ENCODE data around the gene LRRC8D. TPM values are rescaled to one million over a fixed set of nuclear protein-coding genes. Genes with fewer than 3 reads are reported as not detected.

Gene LRRC8D
- total RNA-seq, 2 experiments from 2014 or later = 14.4 to 15.0 TPM

DNA sequence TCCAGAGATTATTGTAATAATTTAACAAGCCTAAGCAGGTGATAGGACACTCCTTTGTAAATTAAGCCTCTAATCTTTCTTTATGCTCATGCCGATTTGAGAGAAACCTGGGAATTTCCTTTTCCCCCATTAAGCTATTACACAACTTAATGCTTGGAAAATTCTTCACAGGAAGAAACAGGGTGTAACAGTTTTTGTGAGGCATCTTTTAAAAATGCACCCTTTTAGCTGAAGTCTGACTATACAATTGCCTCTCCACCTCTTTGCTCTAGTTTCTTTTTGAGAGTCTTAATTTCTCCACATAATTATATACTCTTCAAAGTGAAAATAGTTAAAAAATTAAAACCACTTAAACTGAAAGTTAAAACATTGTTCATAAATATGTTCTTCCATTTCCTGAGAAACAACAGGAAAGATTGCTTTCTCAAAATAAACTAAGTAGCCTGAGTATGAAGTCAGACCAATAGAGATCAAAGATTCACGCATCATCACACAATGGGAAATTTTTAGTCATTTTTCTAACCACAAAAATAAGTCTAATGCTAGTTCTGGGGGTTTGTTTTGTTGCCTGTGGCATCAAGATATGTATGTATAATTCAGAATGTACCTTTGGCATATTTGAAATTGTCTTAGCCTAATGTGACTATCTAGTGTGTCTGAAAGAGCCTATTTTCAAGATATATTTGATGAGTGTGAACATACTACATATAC, 34.7 kb downstream of the LRRC8D start:
- H3K4me3 Mint-ChIP-seq = peak overlapping the region; percentile 44
- H3K4me1 Mint-ChIP-seq (ENCODE audit: low read depth) = peaks cover 11% of the 10 kb centered on the region
- no peak for DNase-seq
- no peaks in the 10 kb centered on the region for H3K27me3 Mint-ChIP-seq (ENCODE audit: low read depth)
- H3K36me3 Mint-ChIP-seq (ENCODE audit: low read depth) = peaks cover 5% of the 10 kb centered on the region
- intact Hi-C loops (cut with micrococcal nuclease) = loop anchor here (1.0 to 2.0 kb wide), 8 partner anchors 11 to 1899 kb away; partner anchors contain the start of gene ZNF326
- CTCF ChIA-PET = interaction anchor here (1.0 kb wide), 1 partner anchor 13 kb away, joined by 9 read pairs; no protein-coding TSS in a partner anchor
- H3K9me3 Mint-ChIP-seq = no peaks in the 10 kb centered on the region
- no peak overlapping the region for H3K27ac Mint-ChIP-seq

DNA sequence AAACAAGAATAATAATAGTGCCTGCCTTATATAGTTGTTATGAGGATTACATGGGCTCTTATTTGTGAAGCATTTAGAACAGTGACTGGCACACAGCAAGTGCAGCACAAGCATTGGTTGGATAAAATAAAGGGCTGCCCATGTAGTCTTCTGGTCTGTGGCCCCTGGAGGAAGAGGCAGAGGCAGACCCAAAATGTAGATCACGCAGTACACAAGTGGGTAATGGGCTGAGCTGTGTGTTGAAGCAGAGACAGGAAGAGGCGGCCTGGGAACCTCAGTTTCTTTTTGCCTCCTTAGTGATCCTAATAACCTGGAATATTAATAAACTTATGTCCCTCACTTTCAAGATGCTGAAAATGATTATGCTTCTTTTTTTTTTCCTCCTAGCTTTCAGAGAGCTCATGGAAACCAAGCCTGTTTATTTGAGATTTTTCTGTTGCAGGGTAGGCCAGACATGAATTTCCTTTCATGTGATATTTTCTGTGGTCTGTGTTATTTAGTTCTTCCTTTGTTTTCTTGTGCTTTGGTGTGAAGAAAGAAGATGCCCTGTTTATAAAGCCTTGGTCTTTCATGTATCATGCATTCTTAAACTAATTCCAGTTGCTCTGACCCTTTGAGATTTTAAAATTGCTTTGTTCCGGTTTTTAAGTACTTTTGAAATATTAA, 42.5 kb downstream of the LRRC8D start:
- intact Hi-C loops (cut with micrococcal nuclease) = no loop called here
- Mint-ChIP-seq H3K27ac (no peak overlapping the region), H3K4me1 (ENCODE audit: low read depth) (peaks cover 56% of the 10 kb centered on the region), H3K27me3 (ENCODE audit: low read depth) (no peaks in the 10 kb centered on the region), H3K36me3 (ENCODE audit: low read depth) (peaks cover 25% of the 10 kb centered on the region), H3K4me3 (no peak overlapping the region), H3K9me3 (no peaks in the 10 kb centered on the region)
- CTCF ChIA-PET = interaction anchor here (1.6 kb wide), 1 partner anchor 20 kb away, joined by 7 read pairs; no protein-coding TSS in a partner anchor
- DNase-seq = no peak

DNA sequence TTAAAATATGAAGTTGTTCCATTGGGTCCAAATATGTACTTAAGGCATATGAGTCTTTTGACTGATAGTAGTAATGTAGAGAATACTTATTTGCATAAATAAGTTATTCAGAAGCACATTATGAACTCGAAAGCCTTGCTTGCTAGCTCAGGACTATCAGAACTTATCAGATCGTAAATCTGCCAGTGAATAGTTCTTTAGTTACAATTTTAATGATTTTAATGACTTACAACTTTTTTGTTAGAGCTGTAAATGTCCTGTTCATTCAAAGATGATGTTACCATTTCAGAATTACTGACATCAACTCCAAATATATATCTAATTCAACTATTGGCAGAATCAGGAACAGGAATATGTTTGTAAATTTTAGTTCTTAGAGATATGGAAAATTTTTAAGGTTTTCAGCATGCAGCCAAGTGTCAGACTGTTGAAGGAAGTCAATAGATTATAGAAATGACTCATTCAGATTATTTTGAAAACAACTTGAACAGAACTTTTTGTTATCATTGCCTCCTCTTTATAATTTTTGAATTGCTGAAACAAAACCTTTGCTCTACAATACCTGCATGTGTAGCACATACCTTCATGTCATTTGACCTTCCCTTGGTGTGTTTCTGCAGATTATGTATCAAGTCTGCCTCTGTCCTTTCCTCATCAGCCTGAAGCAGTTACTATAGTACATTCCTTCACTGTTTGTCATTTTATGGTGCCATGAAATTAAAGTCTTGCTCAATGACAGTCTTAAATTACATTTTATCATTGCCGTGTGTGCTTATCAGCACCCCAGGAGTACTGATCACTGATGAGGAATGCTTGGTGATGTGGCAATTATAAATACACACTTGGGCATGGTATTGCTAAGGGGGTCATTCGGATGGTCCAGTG, 44.9 kb downstream of the LRRC8D start:
- no peak overlapping the region for H3K27ac Mint-ChIP-seq
- no peaks in the 10 kb centered on the region for H3K9me3 Mint-ChIP-seq
- intact Hi-C loops (cut with micrococcal nuclease) = no loop called here
- no peak overlapping the region for H3K4me3 Mint-ChIP-seq
- CTCF ChIA-PET = no interaction called here
- peaks cover 68% of the 10 kb centered on the region for H3K4me1 Mint-ChIP-seq (ENCODE audit: low read depth)
- H3K27me3 Mint-ChIP-seq (ENCODE audit: low read depth) = no peaks in the 10 kb centered on the region
- DNase-seq = no peak
- peaks cover 39% of the 10 kb centered on the region for H3K36me3 Mint-ChIP-seq (ENCODE audit: low read depth)

DNA sequence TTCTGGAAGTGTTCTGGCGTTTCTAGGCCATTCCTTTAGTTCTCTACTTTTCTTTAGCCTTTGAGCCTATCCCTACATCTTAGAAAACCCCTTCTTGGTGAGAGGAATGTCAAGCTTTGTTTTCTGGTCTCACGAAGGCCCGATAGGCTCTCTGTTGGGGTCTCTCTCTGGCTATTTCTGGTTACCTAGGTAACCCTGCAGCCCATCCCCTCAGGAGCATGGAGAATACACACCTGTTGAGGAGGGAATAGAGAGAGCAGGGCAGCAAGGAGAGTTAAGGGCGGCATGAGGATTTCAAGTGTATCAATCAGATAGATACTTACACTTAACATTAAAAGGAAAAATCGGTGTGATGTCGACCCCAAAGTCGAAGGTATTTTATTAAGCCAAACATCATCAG, 45.7 kb downstream of the LRRC8D start:
- peaks cover 66% of the 10 kb centered on the region for H3K4me1 Mint-ChIP-seq (ENCODE audit: low read depth)
- H3K9me3 Mint-ChIP-seq = no peaks in the 10 kb centered on the region
- intact Hi-C loops (cut with micrococcal nuclease) = no loop called here
- no peak overlapping the region for H3K4me3 Mint-ChIP-seq
- no peak for DNase-seq
- no peak overlapping the region for H3K27ac Mint-ChIP-seq
- H3K36me3 Mint-ChIP-seq (ENCODE audit: low read depth) = peaks cover 43% of the 10 kb centered on the region
- CTCF ChIA-PET = no interaction called here
- no peaks in the 10 kb centered on the region for H3K27me3 Mint-ChIP-seq (ENCODE audit: low read depth)

DNA sequence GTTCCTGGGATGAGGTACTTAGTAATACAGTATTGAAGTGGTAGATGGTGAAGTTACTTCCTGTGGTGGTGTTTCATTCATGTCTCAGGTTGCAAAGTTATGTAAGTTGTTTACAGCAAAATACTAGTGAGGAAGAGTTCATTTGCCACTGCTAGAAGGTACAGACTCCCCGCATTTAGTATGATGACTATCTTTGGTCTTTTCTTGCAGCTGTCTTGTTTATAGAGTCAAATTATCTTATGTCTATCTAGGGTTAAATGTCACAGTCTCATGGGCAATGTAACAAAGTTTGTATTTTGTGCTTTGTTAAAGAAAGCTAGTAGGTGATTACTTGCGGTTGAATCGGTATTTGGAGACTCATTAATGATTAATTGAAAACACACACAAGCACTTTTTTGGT, 50.2 kb downstream of the LRRC8D start:
- Mint-ChIP-seq H3K4me3 (no peak overlapping the region), H3K27me3 (ENCODE audit: low read depth) (no peaks in the 10 kb centered on the region), H3K4me1 (ENCODE audit: low read depth) (peaks cover 49% of the 10 kb centered on the region), H3K27ac (no peak overlapping the region), H3K9me3 (no peaks in the 10 kb centered on the region), H3K36me3 (ENCODE audit: low read depth) (peaks cover 39% of the 10 kb centered on the region)
- CTCF ChIA-PET = no interaction called here
- DNase-seq = no peak
- intact Hi-C loops (cut with micrococcal nuclease) = no loop called here

DNA sequence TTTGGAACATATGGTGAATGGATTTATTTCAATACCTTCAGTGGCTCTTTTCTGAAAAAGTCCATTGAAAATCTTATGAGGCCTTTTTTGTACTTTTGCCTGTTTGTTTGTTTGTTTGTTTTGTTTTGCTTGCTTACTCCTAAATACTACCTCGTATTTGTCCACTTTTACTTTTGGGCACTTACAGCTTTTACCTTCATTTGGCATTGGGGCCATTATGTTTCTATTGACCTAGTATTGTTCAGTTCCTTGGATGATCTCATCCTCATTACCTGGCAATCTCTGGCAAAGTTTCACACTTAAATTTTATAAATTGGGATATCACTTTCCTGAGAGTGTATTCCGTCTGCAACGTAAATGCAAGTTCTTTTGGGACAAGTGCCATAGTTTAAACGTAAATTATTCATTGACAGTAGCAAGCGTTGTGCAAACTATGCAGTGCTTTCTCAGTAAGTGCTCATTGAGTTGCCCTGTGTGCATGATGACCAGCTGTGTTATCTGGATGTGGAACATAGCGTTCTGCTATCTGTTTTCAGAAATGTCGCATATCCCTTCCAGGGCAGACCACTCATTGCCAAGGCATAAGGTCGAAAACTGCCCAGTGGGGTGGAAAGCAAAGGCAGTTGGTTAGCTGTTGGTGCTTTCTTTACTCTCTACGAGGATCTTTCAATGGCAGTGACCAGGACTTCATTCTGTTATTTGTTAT, 51.1 kb downstream of the LRRC8D start:
- Mint-ChIP-seq H3K27me3 (ENCODE audit: low read depth) (no peaks in the 10 kb centered on the region), H3K4me1 (ENCODE audit: low read depth) (peaks cover 51% of the 10 kb centered on the region), H3K27ac (no peak overlapping the region), H3K9me3 (no peaks in the 10 kb centered on the region), H3K36me3 (ENCODE audit: low read depth) (peaks cover 38% of the 10 kb centered on the region), H3K4me3 (no peak overlapping the region)
- intact Hi-C loops (cut with micrococcal nuclease) = no loop called here
- CTCF ChIA-PET = no interaction called here
- no peak for DNase-seq

DNA sequence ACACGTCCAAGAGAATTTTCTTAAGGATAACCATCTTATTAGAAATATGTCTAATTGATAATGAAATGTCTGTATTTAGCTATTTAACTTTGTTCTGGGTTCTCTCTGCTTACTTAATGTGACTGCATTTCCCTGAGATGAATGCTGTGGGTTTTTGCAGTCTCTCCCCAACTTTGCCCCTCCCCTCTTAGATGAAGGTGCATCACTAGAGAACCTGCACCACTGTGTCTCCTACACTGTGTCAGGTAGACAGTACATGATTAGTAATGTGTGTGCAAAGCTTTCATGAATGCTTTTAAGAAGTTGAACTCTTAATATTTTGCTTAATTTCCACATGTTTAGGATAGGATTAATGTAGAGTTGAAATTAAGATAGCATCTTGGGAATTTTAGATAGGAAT, 51.7 kb downstream of the LRRC8D start:
- H3K27ac Mint-ChIP-seq = no peak overlapping the region
- H3K4me1 Mint-ChIP-seq (ENCODE audit: low read depth) = peaks cover 50% of the 10 kb centered on the region
- H3K36me3 Mint-ChIP-seq (ENCODE audit: low read depth) = peaks cover 33% of the 10 kb centered on the region
- no peaks in the 10 kb centered on the region for H3K27me3 Mint-ChIP-seq (ENCODE audit: low read depth)
- intact Hi-C loops (cut with micrococcal nuclease) = no loop called here
- H3K4me3 Mint-ChIP-seq = no peak overlapping the region
- CTCF ChIA-PET = no interaction called here
- no peak for DNase-seq
- H3K9me3 Mint-ChIP-seq = no peaks in the 10 kb centered on the region

DNA sequence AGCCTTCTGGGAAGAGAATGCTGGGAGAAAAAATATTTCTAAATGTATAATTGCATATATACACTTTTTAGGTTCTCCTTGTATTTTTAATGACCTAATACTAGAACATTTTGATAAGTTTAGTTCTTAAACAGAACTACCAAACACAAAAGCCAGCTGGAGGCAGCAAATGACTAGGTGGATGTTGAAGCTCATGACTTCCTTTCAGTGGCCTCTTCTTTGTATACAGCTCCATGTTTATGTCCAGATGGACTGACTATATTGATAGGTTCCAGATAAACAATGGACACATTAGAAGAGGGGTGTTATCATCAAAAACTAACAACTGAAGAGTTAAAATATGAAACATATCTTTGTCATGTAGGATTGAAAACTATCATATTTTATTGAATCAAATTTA, 52.5 kb downstream of the LRRC8D start:
- H3K27me3 Mint-ChIP-seq (ENCODE audit: low read depth) = no peaks in the 10 kb centered on the region
- peaks cover 53% of the 10 kb centered on the region for H3K4me1 Mint-ChIP-seq (ENCODE audit: low read depth)
- intact Hi-C loops (cut with micrococcal nuclease) = no loop called here
- H3K9me3 Mint-ChIP-seq = no peaks in the 10 kb centered on the region
- H3K36me3 Mint-ChIP-seq (ENCODE audit: low read depth) = peaks cover 29% of the 10 kb centered on the region
- H3K27ac Mint-ChIP-seq = no peak overlapping the region
- no peak overlapping the region for H3K4me3 Mint-ChIP-seq
- no peak for DNase-seq
- CTCF ChIA-PET = interaction anchor here (0.7 kb wide), 1 partner anchor 116 kb away, joined by 3 read pairs; no protein-coding TSS in a partner anchor

DNA sequence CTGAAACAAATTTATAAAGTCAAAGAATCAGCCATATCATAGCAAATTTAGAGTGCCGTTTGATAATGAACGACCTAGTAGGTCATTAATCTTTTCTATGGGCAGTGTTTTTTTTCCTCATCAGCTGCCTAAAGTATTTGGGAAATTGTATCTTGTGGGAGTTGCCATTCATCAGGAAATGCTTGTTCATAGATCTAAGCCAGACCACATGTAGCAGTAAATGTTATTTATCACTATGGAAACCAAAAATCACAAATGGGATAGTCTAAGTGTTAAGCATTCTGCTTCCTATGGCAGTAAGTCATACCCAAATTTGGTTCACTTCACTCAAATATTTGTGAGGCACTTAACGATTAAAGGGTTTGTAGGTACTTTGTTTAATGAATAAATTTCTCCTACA, 52.9 kb downstream of the LRRC8D start:
- intact Hi-C loops (cut with micrococcal nuclease) = no loop called here
- DNase-seq = no peak
- H3K4me1 Mint-ChIP-seq (ENCODE audit: low read depth) = peaks cover 52% of the 10 kb centered on the region
- CTCF ChIA-PET = no interaction called here
- no peak overlapping the region for H3K4me3 Mint-ChIP-seq
- no peaks in the 10 kb centered on the region for H3K27me3 Mint-ChIP-seq (ENCODE audit: low read depth)
- peaks cover 26% of the 10 kb centered on the region for H3K36me3 Mint-ChIP-seq (ENCODE audit: low read depth)
- no peak overlapping the region for H3K27ac Mint-ChIP-seq
- H3K9me3 Mint-ChIP-seq = no peaks in the 10 kb centered on the region

DNA sequence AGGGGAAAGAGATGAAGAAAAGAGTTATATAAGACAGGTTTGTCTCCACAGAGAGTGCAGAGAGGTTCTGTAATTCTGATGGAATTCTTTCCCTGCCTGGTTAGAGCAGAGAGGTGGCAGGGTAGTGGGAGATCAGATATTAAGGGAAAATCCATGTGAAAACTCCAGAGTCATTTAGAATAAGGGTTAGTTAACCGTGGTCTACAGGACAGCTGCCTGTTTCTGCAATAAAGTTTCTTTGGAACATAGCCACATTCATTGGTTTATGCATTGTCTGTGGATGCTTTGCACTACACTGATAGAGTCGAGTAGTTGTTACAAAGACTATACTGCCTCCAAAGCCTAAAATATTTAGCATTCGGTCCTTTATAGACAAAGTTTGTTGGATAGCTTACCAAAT, 55.6 kb downstream of the LRRC8D start:
- Mint-ChIP-seq H3K4me1 (ENCODE audit: low read depth) (peaks cover 48% of the 10 kb centered on the region), H3K36me3 (ENCODE audit: low read depth) (peaks cover 21% of the 10 kb centered on the region), H3K27me3 (ENCODE audit: low read depth) (no peaks in the 10 kb centered on the region), H3K27ac (no peak overlapping the region), H3K4me3 (no peak overlapping the region), H3K9me3 (peaks cover 5% of the 10 kb centered on the region)
- DNase-seq = no peak
- intact Hi-C loops (cut with micrococcal nuclease) = no loop called here
- CTCF ChIA-PET = interaction anchor here (0.7 to 0.9 kb wide), 2 partner anchors 19 to 96 kb away, joined by 3 read pairs; no protein-coding TSS in a partner anchor

DNA sequence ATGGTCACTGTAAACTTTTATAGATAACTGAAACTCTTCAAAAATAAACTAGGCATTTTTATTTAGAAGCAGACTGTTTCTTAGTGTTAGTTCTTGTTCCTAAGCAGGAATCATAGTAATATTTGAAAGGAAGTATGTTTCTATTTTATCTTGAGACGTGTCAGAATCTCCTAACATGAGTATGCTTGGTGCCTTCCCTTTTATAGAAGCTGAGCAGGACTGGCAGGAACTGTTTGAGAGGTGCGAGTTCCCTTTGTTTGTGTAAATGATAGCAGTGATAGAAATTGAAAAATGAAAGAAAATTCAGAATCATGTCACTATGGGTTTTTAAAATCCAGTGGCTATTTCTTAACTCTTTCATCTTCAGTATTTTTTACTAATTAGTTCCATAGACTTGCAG, 56.9 kb downstream of the LRRC8D start:
- peaks cover 25% of the 10 kb centered on the region for H3K36me3 Mint-ChIP-seq (ENCODE audit: low read depth)
- intact Hi-C loops (cut with micrococcal nuclease) = loop anchor here (1.0 kb wide), 2 partner anchors 22 to 33 kb away; no protein-coding TSS in a partner anchor

DNA sequence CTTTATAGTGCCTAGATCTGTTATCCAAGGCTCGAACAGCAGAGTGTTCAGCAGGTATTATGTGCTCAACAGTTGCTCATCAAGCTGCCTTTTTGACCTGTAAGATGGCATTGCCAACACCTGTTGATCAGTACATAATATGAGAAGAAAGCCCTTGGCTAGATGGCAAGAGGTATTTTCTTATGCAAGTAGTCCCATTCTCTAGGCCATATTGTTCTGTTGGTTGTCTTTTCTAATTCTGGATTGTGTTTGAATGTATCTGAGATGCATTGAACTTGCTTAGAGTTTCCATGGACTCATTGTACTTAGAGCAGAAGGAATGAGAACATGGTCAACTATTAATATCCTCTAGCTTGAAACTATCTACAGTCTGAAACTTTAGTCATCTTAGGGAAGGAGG, 57.4 kb downstream of the LRRC8D start:
- no peak overlapping the region for H3K27ac Mint-ChIP-seq
- CTCF ChIA-PET = no interaction called here
- H3K27me3 Mint-ChIP-seq (ENCODE audit: low read depth) = no peaks in the 10 kb centered on the region
- intact Hi-C loops (cut with micrococcal nuclease) = loop anchor here (1.0 kb wide), 1 partner anchor 34 kb away; no protein-coding TSS in a partner anchor
- H3K4me1 Mint-ChIP-seq (ENCODE audit: low read depth) = peaks cover 52% of the 10 kb centered on the region
- H3K4me3 Mint-ChIP-seq = no peak overlapping the region
- H3K9me3 Mint-ChIP-seq = peaks cover 8% of the 10 kb centered on the region
- no peak for DNase-seq
- peaks cover 30% of the 10 kb centered on the region for H3K36me3 Mint-ChIP-seq (ENCODE audit: low read depth)

More for the DNA sequence above, 56.9 kb downstream of the LRRC8D start:
- H3K4me1 Mint-ChIP-seq (ENCODE audit: low read depth) = peaks cover 47% of the 10 kb centered on the region
- no peak overlapping the region for H3K4me3 Mint-ChIP-seq
- H3K27ac Mint-ChIP-seq = no peak overlapping the region
- CTCF ChIA-PET = no interaction called here
- peak; percentile 27 for DNase-seq
- no peaks in the 10 kb centered on the region for H3K27me3 Mint-ChIP-seq (ENCODE audit: low read depth)
- H3K9me3 Mint-ChIP-seq = peaks cover 8% of the 10 kb centered on the region
